ENCODE results near the gene VAMP5. TPM values are rescaled to one million over a fixed set of nuclear protein-coding genes. Genes with fewer than 3 reads are reported as not detected.

Gene VAMP5
- total and polyA plus RNA-seq, 2 of the 8 experiments (the other 6 are each of a cell fraction or from before 2014, with no cell fraction given): 4.7 to 14.2 TPM

DNA sequence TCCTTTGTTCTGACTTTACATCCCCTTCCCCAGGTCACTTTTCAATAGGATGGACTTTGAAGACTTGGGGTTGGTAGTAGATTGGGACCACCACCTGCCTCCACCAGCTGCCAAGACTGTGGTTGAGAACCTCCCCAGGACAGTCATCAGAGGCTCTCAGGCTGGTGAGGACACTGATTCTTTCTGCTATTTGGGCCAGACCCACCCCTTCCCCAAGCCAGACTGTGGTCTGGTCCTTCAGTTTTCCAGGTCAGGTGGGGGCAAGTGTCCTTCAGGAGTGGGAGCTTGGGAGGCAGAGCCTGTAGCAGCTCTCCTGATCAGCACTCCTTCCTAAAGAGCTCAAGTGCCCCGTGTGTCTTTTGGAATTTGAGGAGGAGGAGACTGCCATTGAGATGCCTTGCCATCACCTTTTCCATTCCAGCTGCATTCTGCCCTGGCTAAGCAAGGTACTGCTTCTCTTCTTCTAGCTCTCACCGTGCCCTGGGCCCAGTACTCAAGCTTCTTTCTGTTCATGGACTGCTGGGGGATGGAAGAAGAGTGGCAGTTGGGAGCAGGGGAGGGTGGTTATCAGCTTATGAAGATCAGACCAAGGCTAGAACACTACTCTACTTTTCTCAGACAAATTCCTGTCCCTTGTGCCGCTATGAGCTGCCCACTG lies 12.4 kb downstream of the VAMP5 start:
- Histone ChIP-seq H2BK15ac (ENCODE audit: low read length) (no peak overlapping the region), H2AK5ac (ENCODE audit: low read depth, low read length) (no peak overlapping the region), H4K8ac (ENCODE audit: extremely low read depth, insufficient read depth, low read length) (no peak overlapping the region), H3K23me2 (ENCODE audit: low read depth, low read length) (peaks cover 14% of the 10 kb centered on the region), H3K4me2 (ENCODE audit: insufficient read depth in 1 of 2, low read depth in 2 of 2, low read length in 2 of 2) (peak overlapping the region; percentile 78 to 98), H3K4ac (replicated peaks; ENCODE audit: insufficient read length, low read depth, low read length) (no peak overlapping the region), H2BK5ac (ENCODE audit: low read depth, low read length) (no peak overlapping the region), H3K79me1 (ENCODE audit: low read depth, low read length) (peaks cover 4% of the 10 kb centered on the region; the same call in 1 of the 2 replicates), H2BK12ac (ENCODE audit: low read depth, low read length) (no peak overlapping the region), H3K4me3 (ENCODE audit: extremely low read depth in 1 of 4, insufficient read depth in 2 of 4, low read depth in 3 of 4, low read length in 4 of 4) (peak overlapping the region; percentile 77 to 88 (median 84); a peak in 7 of 8 replicates), H3K27ac (ENCODE audit: low read depth, low read length) (no peak overlapping the region), H2BK120ac (replicated peaks; ENCODE audit: low read depth, low read length) (no peak overlapping the region), H3K36me3 (ENCODE audit: control insufficient read depth in 2 of 4, insufficient read depth in 4 of 4, low read length in 3 of 4) (peaks cover 4 to 21% (median 7%) of the 10 kb centered on the region in 4 experiments; a peak in 4 of 8 replicates), H3K18ac (ENCODE audit: extremely low read depth, low read length) (no peak overlapping the region), H2BK20ac (ENCODE audit: low read length) (no peak overlapping the region), H4K20me1 (replicated peaks in 1 of 2; ENCODE audit: control insufficient read depth in 1 of 2, insufficient read depth in 2 of 2, low read length in 2 of 2) (peaks cover 2 to 9% of the 10 kb centered on the region in 2 experiments), H3K23ac (ENCODE audit: insufficient read length) (no peak overlapping the region), H3K27me3 (replicated peaks in 1 of 4; ENCODE audit: control insufficient read depth in 3 of 4, extremely low read depth in 1 of 4, insufficient read depth in 3 of 4, low read length in 3 of 4) (no peaks in the 10 kb centered on the region), H3K9ac (replicated peaks in 1 of 4; ENCODE audit: extremely low read depth in 1 of 4, low read depth in 3 of 4, low read length in 3 of 4) (peak overlapping the region in 1 of 4 experiments; percentile 51; a peak in 1 of 7 replicates), H4K91ac (replicated peaks; ENCODE audit: insufficient read length, low read length) (no peak overlapping the region), H3K4me1 (replicated peaks in 1 of 4; ENCODE audit: control insufficient read depth in 3 of 4, insufficient read depth in 4 of 4, low read length in 3 of 4) (peaks cover 0 to 14% (median 4%) of the 10 kb centered on the region in 4 experiments; a peak in 6 of 7 replicates), H3K9me3 (ENCODE audit: insufficient read depth in 2 of 2, low read depth in 1 of 2, low read length in 1 of 2) (no peaks in the 10 kb centered on the region), H3K14ac (ENCODE audit: insufficient read length) (no peak overlapping the region), H3K79me2 (ENCODE audit: control insufficient read depth in 1 of 2, insufficient read depth in 2 of 2, low read length in 2 of 2) (peaks cover 0 to 18% of the 10 kb centered on the region in 2 experiments; a peak in 3 of 4 replicates), H2AFZ (ENCODE audit: low read length) (no peak overlapping the region), H4K5ac (ENCODE audit: insufficient read length, low read depth, low read length) (no peak overlapping the region), H3K56ac (replicated peaks; ENCODE audit: insufficient read length, low read depth, low read length) (no peak overlapping the region)
- ChIA-PET CTCF (ENCODE audit: partially characterized antibody) (interaction anchor here (0.6 to 2.5 kb wide), 3 partner anchors 35 to 275 kb away, joined by 3 to 6 read pairs (median 3); no protein-coding TSS in a partner anchor), POLR2A (ENCODE audit: partially characterized antibody) (interaction anchor here (0.6 to 3.8 kb wide), 10 partner anchors 9 to 242 kb away, joined by 3 to 39 read pairs (median 5); partner anchors contain the start of genes C2orf68, ELMOD3, MAT2A and RETSAT)
- no peak for DNase-seq (ENCODE audit: low read depth in 1 of 2, low spot score in 2 of 2)
- FAIRE-seq: no peak
- WGBS, 2 experiments (ENCODE audit: extremely low coverage in 1 of 2, insufficient coverage in 1 of 2, insufficient read length in 1 of 2, insufficient replicate concordance in 2 of 2, low coverage in 1 of 2, low lambda C conversion rate in 2 of 2, missing lambda C conversion rate in 1 of 2): 92% methylated on average over 3 of the region's 3 CpGs; no CpG with 5 or more reads in 1 of the 2 experiments
- TF ChIP-seq HDAC2 (IDR thresholded peaks at IDR 0.05; ENCODE audit: borderline replicate concordance in 1 of 2, low read depth in 2 of 2, low read length in 2 of 2): no peak
- TF ChIP-seq BCL11A (IDR thresholded peaks at IDR 0.05; ENCODE audit: low read depth in 2 of 2, low read length in 2 of 2): no peak
- TF ChIP-seq RBBP5 (IDR thresholded peaks at IDR 0.05; ENCODE audit: borderline replicate concordance, low read depth, low read length): no peak
- TF ChIP-seq ATF3 (IDR thresholded peaks at IDR 0.05; ENCODE audit: insufficient read depth, low read depth, low read length): no peak
- TF ChIP-seq TAF7 (optimal IDR thresholded peaks at IDR 0.05; ENCODE audit: borderline replicate concordance, low read depth, low read length): no peak
- no peak for TF ChIP-seq SP2 (IDR thresholded peaks at IDR 0.05; ENCODE audit: low read length)
- TF ChIP-seq, protein P1, sequence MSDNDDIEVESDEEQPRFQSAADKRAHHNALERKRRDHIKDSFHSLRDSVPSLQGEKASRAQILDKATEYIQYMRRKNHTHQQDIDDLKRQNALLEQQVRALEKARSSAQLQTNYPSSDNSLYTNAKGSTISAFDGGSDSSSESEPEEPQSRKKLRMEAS (IDR thresholded peaks at IDR 0.05): no peak
- TF ChIP-seq NANOG (IDR thresholded peaks at IDR 0.05; ENCODE audit: insufficient read depth, low read depth, low read length, poor library complexity, severe bottlenecking): no peak
- TF ChIP-seq BRCA1 (IDR thresholded peaks at IDR 0.05; ENCODE audit: low read depth, low read length): no peak
- no peak for TF ChIP-seq KDM5A (IDR thresholded peaks at IDR 0.05; ENCODE audit: low read length)
- TF ChIP-seq YY1 (IDR thresholded peaks at IDR 0.05; ENCODE audit: low read depth, low read length): no peak

Data from H1 (cell line).